Measurements from ENCODE around the gene LMX1A.

LMX1A gene

GRCh38 chr1:165287781-165288180 is 68.7 kb downstream of the LMX1A start:
- no peak for ATAC-seq
- no peak for TF ChIP-seq OSR1 (CRISPR knock-in tag; IDR thresholded peaks at IDR 0.05)
- no peak for TF ChIP-seq PATZ1 (CRISPR knock-in tag; IDR thresholded peaks at IDR 0.05; ENCODE audit: borderline replicate concordance)
- TF ChIP-seq CSDC2 (CRISPR knock-in tag; IDR thresholded peaks at IDR 0.05), result no peak
- no peak for TF ChIP-seq CSRNP3 (CRISPR knock-in tag; IDR thresholded peaks at IDR 0.05)
- no peak for TF ChIP-seq ARNTL (CRISPR knock-in tag; IDR thresholded peaks at IDR 0.05; ENCODE audit: borderline replicate concordance, low read depth)
- TF ChIP-seq ZNF565 (CRISPR knock-in tag; conservative IDR thresholded peaks at IDR 0.05; ENCODE audit: low read depth), result no peak
- no peak for TF ChIP-seq PPARA (CRISPR knock-in tag; IDR thresholded peaks at IDR 0.05; ENCODE audit: borderline replicate concordance)
- no peak for TF ChIP-seq ZC3H10 (CRISPR knock-in tag; IDR thresholded peaks at IDR 0.05)
- TF ChIP-seq TOX (CRISPR knock-in tag; IDR thresholded peaks at IDR 0.05; ENCODE audit: borderline replicate concordance), result no peak
- TF ChIP-seq TCF4 (CRISPR knock-in tag; IDR thresholded peaks at IDR 0.05; ENCODE audit: borderline replicate concordance), result no peak
- TF ChIP-seq ZFP30 (CRISPR knock-in tag; IDR thresholded peaks at IDR 0.05), result no peak
- no peak for TF ChIP-seq ESRRG (CRISPR knock-in tag; IDR thresholded peaks at IDR 0.05)
- no peak for TF ChIP-seq ZNF8 (CRISPR knock-in tag; IDR thresholded peaks at IDR 0.05)
- TF ChIP-seq ZNF70 (CRISPR knock-in tag; IDR thresholded peaks at IDR 0.05), result no peak
- TF ChIP-seq CREB5 (CRISPR knock-in tag; IDR thresholded peaks at IDR 0.05; ENCODE audit: low read depth), result no peak

GRCh38 chr1:165287329-165287728 is 69.2 kb downstream of the LMX1A start:
- no peak for TF ChIP-seq PPARA (CRISPR knock-in tag; IDR thresholded peaks at IDR 0.05; ENCODE audit: borderline replicate concordance)

GRCh38 chr1:165284454-165284853 is 72.1 kb downstream of the LMX1A start:
- TF ChIP-seq ZC3H10 (CRISPR knock-in tag; IDR thresholded peaks at IDR 0.05), result no peak
- no peak for TF ChIP-seq ARNTL (CRISPR knock-in tag; IDR thresholded peaks at IDR 0.05; ENCODE audit: borderline replicate concordance, low read depth)
- no peak for TF ChIP-seq ZNF70 (CRISPR knock-in tag; IDR thresholded peaks at IDR 0.05)
- no peak for ATAC-seq

More at GRCh38 chr1:165287329-165287728, 69.2 kb downstream of the LMX1A start:
- ATAC-seq, result no peak

GRCh38 chr1:165281207-165281901 is 75.2 kb downstream of the LMX1A start:
- ATAC-seq, result no peak
- no peak for TF ChIP-seq PATZ1 (CRISPR knock-in tag; IDR thresholded peaks at IDR 0.05; ENCODE audit: borderline replicate concordance)
- TF ChIP-seq CSRNP3 (CRISPR knock-in tag; IDR thresholded peaks at IDR 0.05), result no peak
- TF ChIP-seq ZFP30 (CRISPR knock-in tag; IDR thresholded peaks at IDR 0.05), result no peak
- TF ChIP-seq CREB5 (CRISPR knock-in tag; IDR thresholded peaks at IDR 0.05; ENCODE audit: low read depth), result no peak
